ENCODE data around the gene SLBP.

DNA sequence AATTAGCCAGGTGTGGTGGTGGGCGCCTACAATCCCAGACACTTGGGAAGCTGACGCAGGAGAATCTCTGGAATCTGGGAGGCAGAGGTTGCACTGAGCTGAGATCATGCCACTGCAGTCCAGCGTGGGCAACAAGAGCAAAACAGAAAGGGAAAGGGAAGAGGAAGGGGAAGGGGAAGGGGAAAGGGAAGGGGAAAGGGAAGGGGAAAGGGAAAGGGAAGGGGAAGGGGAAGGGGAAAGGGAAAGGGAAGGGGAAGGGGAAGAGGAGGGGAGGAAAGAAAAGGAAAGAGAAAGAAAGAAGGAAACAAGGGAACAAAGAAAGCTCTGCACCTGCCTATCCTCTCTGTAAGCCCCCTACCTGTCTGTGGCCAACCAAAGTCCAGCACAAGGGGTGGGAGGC is 63.2 kb downstream of the SLBP start:
- no peak for TF ChIP-seq GATA3 (IDR thresholded peaks at IDR 0.05; ENCODE audit: low read depth, low read length)
- no peak for TF ChIP-seq GATA2 (IDR thresholded peaks at IDR 0.05; ENCODE audit: low read depth, low read length)

Data from SH-SY5Y (cell line).